ENCODE measurements around the gene PEF1.

Gene PEF1

DNA sequence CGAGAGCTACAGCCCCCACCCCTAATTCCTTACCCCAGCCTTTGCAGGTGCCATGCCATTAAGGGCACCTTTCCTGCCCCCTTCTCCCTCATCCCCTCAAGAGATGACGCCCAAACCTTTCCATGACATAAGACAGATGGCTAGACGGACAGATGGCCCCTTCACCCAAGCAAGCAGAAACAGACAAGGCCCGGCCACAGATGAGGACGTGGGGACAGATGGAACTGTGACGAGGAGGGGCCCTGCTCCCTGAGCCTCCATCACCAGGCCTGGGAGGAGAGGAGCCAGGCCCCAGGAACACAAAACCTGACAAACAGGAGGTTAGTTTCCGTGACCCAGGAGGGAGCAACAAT lies 24.7 kb upstream of the PEF1 start:
- no peak for DNase-seq (ENCODE audit: low read depth)
- no peak overlapping the region for H3K4me3 ChIP-seq (ENCODE audit: low read depth, low read length)
- TF ChIP-seq, protein P1, sequence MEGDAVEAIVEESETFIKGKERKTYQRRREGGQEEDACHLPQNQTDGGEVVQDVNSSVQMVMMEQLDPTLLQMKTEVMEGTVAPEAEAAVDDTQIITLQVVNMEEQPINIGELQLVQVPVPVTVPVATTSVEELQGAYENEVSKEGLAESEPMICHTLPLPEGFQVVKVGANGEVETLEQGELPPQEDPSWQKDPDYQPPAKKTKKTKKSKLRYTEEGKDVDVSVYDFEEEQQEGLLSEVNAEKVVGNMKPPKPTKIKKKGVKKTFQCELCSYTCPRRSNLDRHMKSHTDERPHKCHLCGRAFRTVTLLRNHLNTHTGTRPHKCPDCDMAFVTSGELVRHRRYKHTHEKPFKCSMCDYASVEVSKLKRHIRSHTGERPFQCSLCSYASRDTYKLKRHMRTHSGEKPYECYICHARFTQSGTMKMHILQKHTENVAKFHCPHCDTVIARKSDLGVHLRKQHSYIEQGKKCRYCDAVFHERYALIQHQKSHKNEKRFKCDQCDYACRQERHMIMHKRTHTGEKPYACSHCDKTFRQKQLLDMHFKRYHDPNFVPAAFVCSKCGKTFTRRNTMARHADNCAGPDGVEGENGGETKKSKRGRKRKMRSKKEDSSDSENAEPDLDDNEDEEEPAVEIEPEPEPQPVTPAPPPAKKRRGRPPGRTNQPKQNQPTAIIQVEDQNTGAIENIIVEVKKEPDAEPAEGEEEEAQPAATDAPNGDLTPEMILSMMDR (conservative IDR thresholded peaks at IDR 0.05; ENCODE audit: low read depth, low read length) = no peak

DNA sequence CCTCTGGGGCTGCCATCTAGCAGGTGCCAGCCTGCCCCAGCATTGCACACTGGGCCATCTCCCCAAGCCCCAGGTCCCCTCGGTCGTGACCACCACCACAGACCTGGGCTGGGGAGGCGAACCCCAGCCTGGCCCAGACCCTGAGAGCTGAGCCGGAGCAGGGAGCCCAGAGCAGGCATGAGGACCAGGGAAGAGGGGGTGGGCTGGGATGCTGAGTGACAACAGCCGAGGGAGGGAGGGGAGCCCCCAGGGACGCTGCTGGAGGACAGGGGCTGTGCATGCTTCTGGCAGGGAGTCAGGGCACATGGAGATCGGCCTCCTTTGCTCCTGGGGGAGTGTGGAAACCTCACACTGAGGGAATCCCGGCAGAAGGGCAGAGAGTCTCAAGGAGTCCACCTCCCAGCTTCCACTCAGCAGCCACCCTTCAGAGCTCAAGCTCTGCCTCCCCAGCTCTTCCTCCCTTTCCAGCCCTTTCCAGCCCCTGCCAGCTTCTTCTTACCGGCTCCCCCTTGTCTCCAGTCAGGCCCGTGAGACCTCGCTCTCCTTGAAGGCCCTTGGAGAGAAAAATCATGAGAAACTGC lies 23.7 kb upstream of the PEF1 start:
- TF ChIP-seq, protein P1 (conservative IDR thresholded peaks at IDR 0.05; ENCODE audit: low read depth, low read length) = no peak
- no peak overlapping the region for H3K4me3 ChIP-seq (ENCODE audit: low read depth, low read length)
- DNase-seq (ENCODE audit: low read depth) = no peak

DNA sequence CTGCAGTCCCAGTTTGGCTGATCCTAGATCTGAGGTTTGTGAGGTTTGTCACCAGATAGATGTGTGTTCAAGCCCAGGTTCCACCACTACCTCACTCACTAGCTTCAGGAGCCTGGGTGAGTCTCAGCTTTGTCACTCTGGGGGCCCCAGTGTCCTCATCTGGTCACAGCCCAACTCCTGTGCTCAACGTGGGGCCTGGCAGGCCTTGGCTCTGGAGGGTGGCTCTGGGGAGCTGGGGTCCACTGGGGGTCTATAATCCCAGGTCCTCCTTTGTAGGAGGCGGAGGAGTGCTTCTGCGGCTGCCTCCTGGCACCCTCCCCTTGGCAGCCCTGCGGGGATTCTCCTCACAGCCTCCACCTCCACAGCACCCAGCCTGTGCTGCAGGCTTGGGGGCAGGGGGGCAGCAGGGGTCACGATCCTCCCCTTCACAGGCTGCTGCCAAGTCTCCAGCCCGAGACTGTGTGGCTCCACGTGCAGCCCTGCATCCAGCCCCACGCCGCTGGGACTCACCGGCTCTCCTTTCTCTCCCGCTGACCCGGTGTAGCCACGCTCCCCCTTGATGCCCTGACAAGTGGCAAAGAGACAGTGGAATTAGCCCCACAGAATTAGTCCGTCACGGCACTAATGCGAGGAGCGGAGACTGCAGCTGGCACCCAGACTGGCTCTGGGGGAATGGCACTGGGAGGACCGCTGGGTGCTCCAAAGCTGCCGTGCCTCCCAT lies 22.5 kb upstream of the PEF1 start:
- no peak for DNase-seq (ENCODE audit: low read depth)
- TF ChIP-seq, protein P1 (conservative IDR thresholded peaks at IDR 0.05; ENCODE audit: low read depth, low read length) = no peak
- no peak overlapping the region for H3K4me3 ChIP-seq (ENCODE audit: low read depth, low read length)

DNA sequence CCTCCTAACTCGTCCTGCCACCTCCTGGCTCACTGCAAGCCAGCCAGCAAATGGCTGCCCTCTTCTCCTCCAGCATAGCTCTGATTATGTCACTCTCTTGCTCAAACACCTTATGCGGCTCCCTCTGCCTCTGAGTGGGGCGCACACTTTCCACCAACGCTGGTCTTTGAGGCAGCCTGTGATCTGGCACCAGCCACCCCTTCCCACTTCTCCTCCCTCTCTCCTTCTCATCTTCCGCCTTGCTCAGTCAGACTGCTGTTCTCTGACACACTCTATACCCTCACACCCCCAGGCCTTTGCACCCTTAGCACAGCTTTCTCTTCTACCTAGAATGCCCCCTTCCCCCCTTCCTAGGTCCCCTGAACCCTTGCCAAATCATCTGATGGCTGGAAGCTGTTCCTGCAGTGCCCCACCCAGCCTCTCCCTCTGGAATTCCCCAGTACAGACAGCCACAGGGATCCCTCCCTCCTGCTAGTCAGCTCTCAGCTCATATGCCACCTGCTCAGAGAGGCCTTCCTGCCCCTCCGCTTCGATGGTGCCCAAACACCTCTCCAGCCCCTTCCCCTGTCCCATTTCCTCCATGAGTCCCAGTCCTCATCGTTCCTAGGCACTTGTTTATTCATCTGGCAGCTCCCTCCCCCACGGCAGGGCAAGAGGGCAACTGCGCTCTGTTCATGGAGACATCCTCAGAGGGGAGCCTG lies 21.7 kb upstream of the PEF1 start:
- DNase-seq (ENCODE audit: low read depth) = peak; percentile 41
- H3K4me3 ChIP-seq (ENCODE audit: low read depth, low read length) = no peak overlapping the region
- TF ChIP-seq, protein P1 (conservative IDR thresholded peaks at IDR 0.05; ENCODE audit: low read depth, low read length) = no peak

DNA sequence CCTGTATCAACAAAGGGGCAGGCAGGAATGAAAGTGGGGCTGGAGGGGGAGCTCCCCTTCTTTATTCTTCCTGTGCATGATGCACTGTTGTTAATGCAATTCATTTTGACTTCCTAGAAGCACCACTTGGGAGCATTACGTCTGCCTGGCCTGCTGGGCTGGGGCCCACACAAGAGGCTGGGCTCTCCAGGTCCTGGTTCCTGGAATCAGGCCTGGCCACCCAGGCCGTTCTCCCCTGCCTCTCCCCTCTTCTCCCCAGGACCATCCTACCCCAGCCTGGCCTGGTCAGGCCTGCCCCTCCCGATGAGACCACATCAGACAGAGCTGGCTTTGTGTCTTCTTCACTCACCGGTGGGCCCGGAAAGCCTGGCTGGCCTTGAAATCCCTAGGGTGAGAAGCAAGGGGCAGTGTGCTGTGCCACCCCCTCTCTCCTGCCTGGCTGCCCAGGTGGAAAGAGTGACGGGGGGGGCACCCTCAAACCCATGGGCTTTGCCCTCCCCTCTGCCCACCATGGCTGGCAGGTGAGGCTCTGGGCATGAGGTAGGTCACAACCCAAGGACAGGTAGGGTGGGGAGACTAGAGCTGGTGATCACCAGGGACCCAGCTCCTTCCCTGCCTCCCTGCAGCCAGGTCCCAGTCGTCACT lies 20.7 kb upstream of the PEF1 start:
- TF ChIP-seq, protein P1 (conservative IDR thresholded peaks at IDR 0.05; ENCODE audit: low read depth, low read length) = no peak
- no peak for DNase-seq (ENCODE audit: low read depth)
- H3K4me3 ChIP-seq (ENCODE audit: low read depth, low read length) = no peak overlapping the region

DNA sequence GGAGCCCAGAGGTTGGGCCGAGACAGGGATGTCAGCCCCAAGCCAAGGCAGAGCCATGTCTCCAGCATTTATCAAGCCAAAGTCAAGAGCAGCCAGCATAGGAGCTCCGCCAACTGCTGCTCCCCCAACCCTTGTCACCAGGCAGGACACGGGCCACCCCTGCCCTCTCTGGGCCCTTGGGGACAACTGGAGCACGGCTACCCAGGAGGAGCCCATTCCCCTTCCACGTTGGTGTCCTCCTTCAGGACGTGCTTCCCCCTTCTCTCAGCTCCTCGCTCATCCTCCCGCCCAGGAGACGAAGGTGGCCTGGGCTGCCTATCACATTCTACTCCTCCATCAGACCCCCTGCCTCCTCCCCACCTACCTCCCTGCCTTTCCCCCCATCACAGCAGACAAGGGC lies 19.9 kb upstream of the PEF1 start:
- no peak for DNase-seq (ENCODE audit: low read depth)
- H3K4me3 ChIP-seq (ENCODE audit: low read depth, low read length) = no peak overlapping the region
- TF ChIP-seq, protein P1 (conservative IDR thresholded peaks at IDR 0.05; ENCODE audit: low read depth, low read length) = no peak

Data from choroid plexus epithelial cell (primary cell).